NOMO-1 treated with dmso at 0.1 percent for 144 hours (cell line): ENCODE results near the gene LHX4.

Source experiments
- DNase-seq: peaks from one replicate; lab custom pipeline; 2025; ENCODE audit not compliant: unreplicated experiment; lab: John Stamatoyannopoulos, UW

LHX4 gene

DNA sequence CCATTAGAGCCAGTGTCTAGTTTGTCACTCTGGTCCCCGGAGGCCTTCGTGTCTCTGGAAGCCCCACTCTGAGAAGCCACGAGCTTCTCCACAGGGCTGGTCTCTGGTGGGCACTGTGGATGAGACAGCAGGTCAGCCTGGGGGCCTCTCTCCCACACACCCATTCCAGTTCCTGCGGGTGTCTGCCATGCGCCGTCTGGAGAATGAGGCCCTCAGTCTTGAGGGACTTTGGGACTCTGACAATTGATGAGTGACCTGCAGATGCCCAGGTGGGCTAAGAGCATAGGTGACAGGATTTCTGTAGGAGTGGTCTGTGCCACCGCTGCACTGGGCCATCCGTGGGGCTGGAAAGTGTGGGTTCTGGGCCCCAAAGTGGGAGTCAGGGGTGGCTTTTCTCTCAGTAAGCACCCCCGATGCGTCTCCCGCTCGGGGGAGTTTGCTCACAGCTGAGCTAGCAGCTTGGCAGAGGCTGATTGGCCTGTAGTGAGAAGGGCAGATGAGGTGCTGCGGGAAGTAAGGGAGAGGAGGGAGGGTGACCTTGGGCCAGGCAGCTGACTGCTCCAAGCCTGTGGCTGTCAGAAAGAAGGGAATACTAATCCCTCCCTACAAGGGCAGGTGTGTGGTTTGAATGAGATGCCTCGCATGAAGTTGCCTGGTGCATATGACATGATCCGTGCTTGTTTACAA, 26.4 kb downstream of the LHX4 start:
- DNase-seq, result no peak

GRCh38 chr1:180257028-180257386, 26.9 kb downstream of the LHX4 start:
- no peak for DNase-seq

GRCh38 chr1:180257486-180257885, 27.4 kb downstream of the LHX4 start:
- no peak for DNase-seq

DNA sequence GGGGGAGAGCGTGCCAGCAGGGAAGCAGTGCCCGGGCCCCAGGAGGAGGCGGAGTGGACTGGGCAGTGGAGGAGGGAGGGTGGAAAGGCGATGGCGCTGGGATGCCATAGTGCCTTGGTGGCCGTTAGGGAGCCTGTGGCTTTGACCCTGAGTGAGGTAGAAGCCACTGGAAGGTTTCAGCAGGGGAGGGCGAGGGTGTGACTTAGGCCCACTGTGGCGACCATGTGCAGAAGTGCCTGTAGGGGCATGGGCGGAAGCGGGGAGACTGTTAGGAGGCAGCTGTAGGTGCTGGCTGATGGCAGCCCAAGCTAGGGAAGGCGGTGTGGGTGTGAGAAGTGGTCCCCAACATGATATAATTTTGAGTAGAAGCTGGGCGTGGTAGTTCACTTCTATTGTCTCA, 28.2 kb downstream of the LHX4 start:
- no peak for DNase-seq

- no peak for DNase-seq
These were observed 28.9 kb downstream of the LHX4 start for GRCh38 chr1:180258935-180259334.

GRCh38 chr1:180259431-180260338, 29.6 kb downstream of the LHX4 start:
- DNase-seq, result no peak

DNA sequence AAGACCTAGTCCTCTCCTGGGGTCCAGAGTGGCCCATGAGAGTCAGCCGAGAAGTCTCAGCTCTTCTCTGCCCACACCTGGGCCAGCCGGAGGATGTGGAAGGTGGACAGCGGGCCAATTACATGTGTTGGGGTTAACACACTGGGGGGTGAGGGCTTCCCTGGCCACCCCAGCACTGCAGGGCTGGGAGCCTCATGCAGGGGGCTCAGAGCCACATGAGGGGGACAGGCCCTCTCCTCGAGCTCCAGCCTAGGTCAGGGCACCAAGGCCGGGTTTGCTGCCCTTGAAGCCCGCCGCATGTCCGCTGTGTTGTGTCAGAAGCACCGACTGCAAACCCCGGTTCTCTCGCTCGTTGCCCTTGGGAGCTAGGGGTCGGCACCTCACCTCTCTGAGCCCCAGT, 30.5 kb downstream of the LHX4 start:
- no peak for DNase-seq

GRCh38 chr1:180261030-180261429, 31.0 kb downstream of the LHX4 start:
- DNase-seq, result no peak

DNA sequence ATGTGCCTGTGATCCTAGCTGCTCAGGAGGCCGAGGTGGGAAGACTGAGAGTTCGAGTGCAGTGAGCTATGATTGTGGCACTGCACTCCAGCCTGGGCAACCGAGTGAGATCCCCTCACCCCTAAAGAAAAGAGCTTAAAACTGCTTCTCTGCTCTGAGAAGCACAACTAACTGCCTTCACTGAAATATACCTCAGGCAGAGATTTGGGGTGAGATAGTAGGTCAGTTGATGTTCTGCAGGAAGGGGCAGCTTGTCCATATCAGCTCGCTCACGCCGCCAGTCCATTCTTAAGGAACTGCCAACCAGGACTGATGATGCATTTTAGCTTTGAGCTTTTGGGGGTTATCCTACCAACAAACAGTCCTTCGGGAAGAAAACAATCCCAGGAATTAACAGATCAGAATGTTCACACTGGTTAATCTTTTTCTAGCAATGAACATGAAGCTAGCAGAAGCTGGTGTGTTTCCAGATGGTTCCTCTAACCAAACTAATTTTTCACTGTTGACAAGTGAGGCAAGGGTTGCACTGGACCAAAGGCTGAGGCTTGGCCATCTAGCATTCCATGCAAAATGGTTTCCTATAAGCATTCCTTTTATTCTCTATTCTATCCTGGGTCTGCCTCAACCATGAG, 31.6 kb downstream of the LHX4 start:
- no peak for DNase-seq

DNA sequence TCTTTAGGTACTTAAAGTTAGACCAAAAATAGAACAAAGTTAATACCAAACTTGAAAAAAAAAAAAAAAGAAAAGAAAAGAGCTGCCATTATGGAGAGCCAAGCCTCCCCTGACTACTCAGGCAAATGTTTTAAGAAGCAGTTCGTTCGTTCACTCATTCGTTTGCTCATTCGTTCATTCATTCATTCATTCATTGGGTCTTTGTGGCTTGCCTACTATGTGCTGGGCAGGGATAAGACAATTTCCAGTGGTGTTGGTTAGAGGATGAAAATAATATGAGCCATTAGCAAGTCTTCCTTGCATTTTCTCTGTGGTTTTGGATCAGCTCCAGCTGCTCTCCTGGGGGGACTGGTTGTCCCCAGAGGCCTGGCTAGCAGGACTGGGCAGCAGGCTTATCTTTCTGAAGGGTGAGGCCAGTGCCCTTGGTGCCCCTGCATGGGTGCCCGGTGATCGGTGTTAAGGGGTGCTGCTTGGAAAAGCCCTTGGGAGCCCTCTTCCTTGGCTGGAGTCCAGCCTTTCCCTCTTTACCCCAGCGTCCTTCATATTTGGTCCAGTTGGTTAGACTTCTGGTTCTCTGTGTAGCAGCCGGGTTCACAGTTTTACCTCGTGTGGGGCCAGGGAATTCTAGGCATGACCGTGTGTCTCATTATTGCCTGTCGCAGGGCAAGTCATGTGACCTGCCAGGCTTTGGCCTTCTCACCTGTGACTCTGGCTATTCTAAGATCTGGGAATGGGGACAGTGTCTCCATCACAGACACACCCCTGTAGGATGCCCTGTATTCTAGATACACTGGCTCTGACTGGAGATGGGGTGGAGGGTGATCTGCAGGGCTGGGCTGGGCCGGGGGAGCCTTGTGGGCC, 32.8 kb downstream of the LHX4 start:
- no peak for DNase-seq

- DNase-seq, result no peak
These were observed 34.5 kb downstream of the LHX4 start for GRCh38 chr1:180264595-180264994.

DNA sequence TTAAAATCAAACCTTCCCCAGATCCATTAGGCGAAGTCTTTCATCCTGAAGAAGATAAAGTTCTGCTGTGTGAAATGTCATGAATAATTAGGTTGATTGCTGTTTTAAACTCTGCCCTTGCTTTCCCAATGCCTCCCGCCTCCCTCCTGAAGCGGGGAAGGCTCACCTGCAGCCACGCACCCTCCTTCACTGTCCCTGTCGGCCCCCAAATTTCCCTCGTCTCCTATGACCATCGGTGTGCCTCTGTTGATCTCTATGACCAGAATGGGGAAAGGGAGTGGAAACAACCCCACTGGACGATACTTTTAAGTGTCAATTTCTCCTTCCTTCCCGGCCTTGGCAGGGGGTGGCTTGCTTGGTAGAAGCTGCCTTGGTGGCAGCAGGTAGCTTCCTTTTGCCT, 35.1 kb downstream of the LHX4 start:
- no peak for DNase-seq

DNA sequence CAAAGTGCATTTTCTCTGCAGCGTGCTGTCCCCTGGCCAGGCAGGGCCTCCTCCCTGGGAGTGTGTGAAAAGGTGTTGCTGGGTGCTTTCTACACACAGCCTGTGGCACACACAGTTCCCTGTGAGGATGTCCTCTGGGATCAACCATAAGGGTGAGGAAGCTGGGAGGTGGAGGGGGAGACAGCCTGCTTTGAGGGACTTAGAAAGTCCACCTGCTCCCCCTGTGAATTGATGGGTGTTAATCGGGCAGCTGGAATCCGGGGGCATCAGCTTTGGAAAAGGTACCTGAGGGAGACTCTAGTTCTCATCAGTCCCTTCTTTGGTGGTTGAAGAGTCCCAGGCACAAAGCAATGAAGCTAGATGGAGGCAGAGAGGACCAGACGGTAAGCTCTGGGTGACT, 35.8 kb downstream of the LHX4 start:
- no peak for DNase-seq

DNA sequence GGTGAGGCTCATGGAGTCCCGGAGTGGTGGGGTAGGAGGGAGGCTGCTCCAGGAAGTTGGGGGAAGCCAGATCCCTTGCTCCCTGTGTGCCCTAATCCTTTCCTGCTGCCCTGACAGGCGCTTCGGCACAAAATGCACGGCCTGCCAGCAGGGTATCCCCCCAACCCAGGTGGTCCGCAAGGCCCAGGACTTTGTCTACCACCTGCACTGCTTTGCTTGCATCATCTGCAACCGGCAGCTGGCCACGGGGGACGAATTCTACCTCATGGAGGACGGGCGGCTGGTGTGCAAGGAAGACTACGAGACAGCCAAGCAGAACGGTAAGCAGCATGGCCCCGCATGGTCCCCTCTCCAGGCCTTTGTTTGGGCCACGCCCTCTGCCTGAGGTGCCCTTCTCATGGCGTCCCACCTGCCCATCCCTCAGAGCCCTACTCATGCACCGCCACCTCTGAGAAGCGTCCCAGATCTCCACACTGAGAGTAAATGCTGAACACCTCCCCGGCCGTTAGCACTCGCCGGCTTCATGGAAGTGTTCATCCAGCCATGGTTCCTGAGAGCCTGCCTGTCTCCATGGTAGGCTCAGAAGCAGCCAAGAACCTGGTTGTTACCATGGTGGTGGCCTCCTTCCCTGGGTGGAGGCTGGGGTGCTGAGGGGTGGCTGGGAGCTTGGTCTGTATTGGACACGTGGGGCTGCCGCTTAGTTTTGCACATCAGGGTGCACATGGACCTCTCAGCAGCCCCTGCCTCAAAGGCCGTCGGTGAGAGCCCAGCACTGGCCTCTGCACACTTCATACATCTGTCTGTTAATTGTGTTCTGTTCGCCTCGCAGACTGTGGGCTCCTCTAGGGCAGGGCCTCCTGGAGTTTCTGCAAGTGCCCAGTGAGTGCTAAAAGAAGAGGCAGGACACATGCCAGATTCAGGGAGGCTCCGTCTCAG, 36.5 kb downstream of the LHX4 start:
- DNase-seq, result no peak

DNA sequence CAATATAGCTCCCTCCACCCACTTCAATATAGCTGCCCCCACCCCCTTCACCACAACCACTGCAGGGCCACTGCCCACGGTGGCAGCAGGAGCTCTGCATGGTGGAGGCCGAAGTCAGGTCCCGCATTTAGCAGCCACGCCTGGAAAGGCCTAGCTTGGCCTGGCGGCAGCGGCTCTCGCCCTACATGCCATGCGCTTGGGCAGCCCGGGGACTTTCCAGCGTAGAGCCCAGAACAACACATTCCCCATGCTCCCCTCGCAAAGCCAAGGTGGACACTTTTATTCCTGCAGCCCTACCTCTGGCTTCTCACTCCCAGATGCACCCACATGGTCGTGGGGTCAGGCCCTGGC, 37.1 kb downstream of the LHX4 start:
- no peak for DNase-seq

- DNase-seq, result no peak
These were observed 37.9 kb downstream of the LHX4 start for GRCh38 chr1:180267761-180268555.

DNA sequence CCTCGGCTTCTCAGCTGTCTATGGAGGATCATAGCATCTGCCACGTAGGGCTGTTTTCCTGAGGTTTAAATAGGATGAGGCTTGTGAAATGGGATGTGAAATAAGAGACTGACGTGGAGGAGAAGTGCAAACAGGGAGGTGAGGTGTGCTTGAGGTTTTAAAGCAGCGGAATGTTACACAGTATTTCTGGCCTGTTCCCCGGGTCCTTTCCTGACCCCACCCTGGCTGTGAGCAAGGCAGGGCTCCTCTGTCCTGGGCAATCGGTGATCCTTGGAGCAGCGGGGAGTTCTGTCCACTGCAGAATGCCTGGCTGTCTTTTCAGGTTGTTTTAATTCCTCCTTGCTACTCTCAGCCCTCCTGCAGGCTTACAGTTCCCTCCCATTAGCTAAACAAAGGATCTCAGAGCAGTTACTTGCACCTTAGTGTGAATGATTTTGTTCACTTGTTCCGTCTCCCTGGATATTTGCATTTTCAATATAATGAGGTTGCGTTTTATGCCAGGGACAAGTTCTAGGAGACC, 38.6 kb downstream of the LHX4 start:
- DNase-seq, result no peak

DNA sequence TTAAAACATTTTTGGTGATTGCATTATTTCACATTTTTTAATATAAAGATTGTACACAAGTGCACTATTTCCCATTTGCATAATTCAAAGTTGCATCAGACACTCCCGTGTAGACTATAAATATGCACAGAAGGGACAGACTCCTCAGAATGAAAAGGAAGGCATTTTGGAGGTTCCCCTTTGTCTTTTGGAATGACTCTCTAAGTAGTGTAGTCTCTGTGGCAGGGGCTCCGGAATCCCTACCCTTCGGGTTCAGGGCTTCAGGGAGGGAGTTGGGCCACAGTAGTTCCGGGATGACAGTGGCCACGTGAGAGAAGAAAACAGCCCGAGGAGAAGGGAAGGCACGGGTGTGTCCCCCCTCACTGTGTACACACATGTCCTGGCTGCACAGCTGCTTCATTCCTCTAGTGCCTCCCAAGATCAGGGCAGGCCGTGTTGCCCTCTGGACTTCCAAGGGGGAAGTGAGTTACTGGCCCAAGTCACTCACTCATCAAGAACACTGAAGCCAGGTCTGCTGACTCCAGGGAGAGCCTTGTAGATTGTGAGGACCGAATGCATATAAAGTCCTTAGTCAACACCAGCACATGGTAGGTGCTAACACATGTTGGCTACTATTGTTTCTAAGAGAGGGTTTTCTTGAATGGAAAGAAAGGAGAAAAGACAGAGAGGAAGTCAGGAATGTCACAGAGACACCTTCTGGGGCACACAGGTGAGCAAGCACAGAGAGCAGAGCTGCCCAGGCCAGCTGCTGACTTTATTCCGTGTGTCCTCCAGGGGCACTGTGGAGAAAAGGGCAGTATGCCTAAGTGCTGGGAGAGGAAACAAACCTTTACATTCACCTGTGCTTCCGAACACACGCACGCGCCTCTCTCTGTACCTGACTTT, 39.8 kb downstream of the LHX4 start:
- no peak for DNase-seq
